Testis (tissue), 3 donors: Measurements from ENCODE around the gene PIAS3. TPM values are rescaled to one million over a fixed set of nuclear protein-coding genes. Genes with fewer than 3 reads are reported as not detected.

Experiments
- DNase-seq: peaks from one replicate; pipeline ENCODE4 v3.0.0-alpha.2; 2019
- H3K27ac ChIP-seq, 2 donors: fragments of 200-600 bp; sonication (generic); one replicate each; pipeline ENCODE4 v1.5.1; 2019
- H3K27me3 ChIP-seq: fragments of 200-600 bp; sonication (generic); one replicate; pipeline ENCODE4 v1.5.1; 2019
- H3K36me3 ChIP-seq: fragments of 200-600 bp; sonication (generic); one replicate; pipeline ENCODE4 v1.5.1; 2017; ENCODE audit warnings: low read depth; ENCODE audit errors: missing control alignments
- H3K4me1 ChIP-seq: fragments of 200-600 bp; sonication (generic); one replicate; pipeline ENCODE4 v1.5.1; 2019
- H3K4me3 ChIP-seq, 2 donors: fragments of 200-600 bp; sonication (generic); one replicate each; pipeline ENCODE4 v1.5.1; 2017 to 2019
- H3K9me3 ChIP-seq: fragments of 200-600 bp; sonication (generic); one replicate; pipeline ENCODE4 v1.5.1; 2017
- CTCF ChIP-seq, 3 experiments: fragments of 450-650 bp in 2 of 3; fragments of 200-600 bp in 1 of 3; sonication (generic) in 1 of 3; IDR thresholded peaks; one replicate each; pipeline ENCODE4 v1.5.1; 2016 to 2019; ENCODE audit warnings: antibody characterized with exemption in 3 of 3, mild to moderate bottlenecking in 2 of 3, moderate library complexity in 1 of 3
- POLR2A ChIP-seq: fragments of 450-650 bp; IDR thresholded peaks from one replicate; pipeline ENCODE4 v1.6.1; 2017; ENCODE audit warnings: antibody characterized with exemption, mild to moderate bottlenecking, moderate library complexity
- WGBS, 2 donors: methylation state at CpG; one replicate each; pipeline ENCODE4 v1.1.5; 2018; 5-methylcytosine and 5-hydroxymethylcytosine counted together
- intact Hi-C: fragments of 100-400 bp; cut with DNase I; formaldehyde crosslinking; loops from one replicate; pipeline ENCODE4 v1.15.1; 2023; ENCODE audit warnings: low total_unique reads
- polyA plus RNA-seq: library from polyadenylated mRNA; stranded (reverse); fragments of 350-450 nt; fragmentation: Illumina TruSeq; extraction: RNeasy Lipid Tissue Mini Kit (QIAGEN cat#74804); gene quantifications from one replicate; pipeline ENCODE4 v1.2.3, GENCODE V29; 2014; ENCODE audit warnings: low read depth, low replicate concordance; ENCODE audit not compliant: insufficient read depth
- total RNA-seq, 2 donors: library from RNA; depleted of rRNA; stranded (reverse); fragments of >200 nt; gene quantifications; one replicate each; pipeline ENCODE4 v1.2.3, GENCODE V29; 2016

Gene PIAS3
- total and polyA plus RNA-seq, 3 donors from 2014 or later: 30.9 to 40.1 (median 39.8) TPM

- Histone ChIP-seq H3K4me3 (peak overlapping the region; percentile 82 to 85), H3K4me1 (peaks cover 13% of the 10 kb centered on the region), H3K27me3 (no peaks in the 10 kb centered on the region), H3K36me3 (no peaks in the 10 kb centered on the region), H3K27ac (peak overlapping the region; percentile 88 to 91), H3K9me3 (no peaks in the 10 kb centered on the region)
- WGBS, 2 donors: 0 to 1% methylated on average over 22 to 35 of the region's 35 CpGs
- peak; percentile 73 for DNase-seq
- intact Hi-C loops: no loop called here
- TF ChIP-seq POLR2A (no peak), CTCF (IDR thresholded peaks at IDR 0.05) (no peak)
These were observed 512 bp downstream of the PIAS3 start for GRCh38 chr1:145858238-145858900.

- no peak for TF ChIP-seq CTCF (IDR thresholded peaks at IDR 0.05)
- TF ChIP-seq POLR2A: no peak
- intact Hi-C loops: no loop called here
- Histone ChIP-seq H3K4me1 (peaks cover 13% of the 10 kb centered on the region), H3K27me3 (no peaks in the 10 kb centered on the region), H3K27ac (no peak overlapping the region), H3K4me3 (no peak overlapping the region), H3K9me3 (no peaks in the 10 kb centered on the region), H3K36me3 (no peaks in the 10 kb centered on the region)
- WGBS, 2 donors: 78 to 89% methylated on average over 4 of the region's 4 CpGs
- DNase-seq: no peak
These were observed 1.7 kb downstream of the PIAS3 start for GRCh38 chr1:145857170-145857569.

GRCh38 chr1:145855426-145855948 lies 3.4 kb downstream of the PIAS3 start:
- H3K27ac ChIP-seq: no peak overlapping the region
- intact Hi-C loops: no loop called here
- no peaks in the 10 kb centered on the region for H3K27me3 ChIP-seq
- WGBS, 2 donors: 81 to 83% methylated on average over 7 of the region's 7 CpGs
- H3K9me3 ChIP-seq: no peaks in the 10 kb centered on the region
- H3K36me3 ChIP-seq: no peaks in the 10 kb centered on the region
- peaks cover 13% of the 10 kb centered on the region for H3K4me1 ChIP-seq
- H3K4me3 ChIP-seq: no peak overlapping the region
- TF ChIP-seq POLR2A: no peak
- TF ChIP-seq CTCF (IDR thresholded peaks at IDR 0.05): no peak
- DNase-seq: no peak

- Histone ChIP-seq H3K36me3 (no peaks in the 10 kb centered on the region), H3K4me3 (no peak overlapping the region), H3K4me1 (peaks cover 5% of the 10 kb centered on the region), H3K27me3 (no peaks in the 10 kb centered on the region), H3K27ac (no peak overlapping the region), H3K9me3 (no peaks in the 10 kb centered on the region)
- DNase-seq: no peak
- 72 to 75% methylated on average over 15 of the region's 15 CpGs for WGBS, 2 donors
- TF ChIP-seq CTCF (IDR thresholded peaks at IDR 0.05): peak in 1 of 3 experiments; percentile 28
- TF ChIP-seq POLR2A: no peak
- intact Hi-C loops: no loop called here
These were observed 9.3 kb downstream of the PIAS3 start for GRCh38 chr1:145849356-145850160.
